SK-N-SH treated with all-trans-retinoic acid at 6 μM for 48 hours (cell line): ENCODE measurements around the gene SPATS2.

Experiments used
- ATAC-seq: fragments of 200-7000 bp; cut with Tn5 transposase; 3 replicates; pipeline ENCODE4 v1.9.1; 2020; ENCODE audit warnings: mild to moderate bottlenecking, moderate library complexity
- ARNTL ChIP-seq: fragments of 450-650 bp; formaldehyde crosslinking; IDR thresholded peaks from 2 replicates; pipeline ENCODE4 v1.5.0; 2020; ENCODE audit warnings: low read depth, mild to moderate bottlenecking, moderate library complexity, borderline replicate concordance
- BACH2 ChIP-seq: fragments of 250-450 bp; sonication (Bioruptor Pico); IDR thresholded peaks from 2 replicates; pipeline ENCODE4 v1.9.0; 2021; ENCODE audit warnings: mild to moderate bottlenecking, borderline replicate concordance
- CSDC2 ChIP-seq: fragments of 250-450 bp; sonication (Bioruptor Pico); IDR thresholded peaks from 2 replicates; pipeline ENCODE4 v1.5.0; 2020; ENCODE audit warnings: mild to moderate bottlenecking, moderate library complexity
- CSRNP3 ChIP-seq: fragments of 250-450 bp; sonication (Bioruptor Pico); IDR thresholded peaks from 2 replicates; pipeline ENCODE4 v1.5.1; 2021; ENCODE audit warnings: mild to moderate bottlenecking, moderate library complexity
- ESRRG ChIP-seq: fragments of 250-450 bp; sonication (Bioruptor Pico); IDR thresholded peaks from 2 replicates; pipeline ENCODE4 v1.6.1; 2021; ENCODE audit warnings: mild to moderate bottlenecking
- GLIS3 ChIP-seq: fragments of 250-450 bp; sonication (Bioruptor Pico); IDR thresholded peaks from 2 replicates; pipeline ENCODE4 v1.5.0; 2020; ENCODE audit warnings: mild to moderate bottlenecking, moderate library complexity
- ISL1 ChIP-seq: fragments of 250-450 bp; sonication (Bioruptor Pico); IDR thresholded peaks from 2 replicates; pipeline ENCODE4 v2.1.2; 2022; ENCODE audit warnings: mild to moderate bottlenecking, moderate library complexity
- OSR1 ChIP-seq: fragments of 250-450 bp; sonication (Bioruptor Pico); IDR thresholded peaks from 2 replicates; pipeline ENCODE4 v1.8.0; 2022; ENCODE audit warnings: moderate library complexity, mild to moderate bottlenecking, inconsistent platforms
- POU6F1 ChIP-seq: fragments of 250-450 bp; sonication (Bioruptor Pico); IDR thresholded peaks from 2 replicates; pipeline ENCODE4 v1.8.0; 2021; ENCODE audit warnings: low read depth, mild to moderate bottlenecking, moderate library complexity, borderline replicate concordance
- PPARA ChIP-seq: fragments of 250-450 bp; sonication (Bioruptor Pico); IDR thresholded peaks from 2 replicates; pipeline ENCODE4 v1.5.0; 2020; ENCODE audit warnings: mild to moderate bottlenecking, borderline replicate concordance
- RARB ChIP-seq: fragments of 250-450 bp; sonication (Bioruptor Pico); IDR thresholded peaks from 2 replicates; pipeline ENCODE4 v1.8.0; 2021; ENCODE audit warnings: mild to moderate bottlenecking, moderate library complexity
- SNAI2 ChIP-seq: fragments of 250-450 bp; sonication (Bioruptor Pico); IDR thresholded peaks from 2 replicates; pipeline ENCODE4 v1.5.0; 2020; ENCODE audit warnings: mild to moderate bottlenecking, moderate library complexity
- TCF4 ChIP-seq: fragments of 250-450 bp; sonication (Bioruptor Pico); IDR thresholded peaks from 2 replicates; pipeline ENCODE4 v1.8.0; 2021; ENCODE audit warnings: mild to moderate bottlenecking, moderate library complexity, borderline replicate concordance
- TOX ChIP-seq: fragments of 250-450 bp; sonication (Bioruptor Pico); IDR thresholded peaks from 2 replicates; pipeline ENCODE4 v1.8.0; 2021; ENCODE audit warnings: mild to moderate bottlenecking, moderate library complexity, borderline replicate concordance
- TSHZ2 ChIP-seq: fragments of 250-450 bp; sonication (Bioruptor Pico); IDR thresholded peaks from 2 replicates; pipeline ENCODE4 v1.5.0; 2020; ENCODE audit warnings: mild to moderate bottlenecking, moderate library complexity
- ZC3H10 ChIP-seq: fragments of 250-450 bp; sonication (Bioruptor Pico); IDR thresholded peaks from 2 replicates; pipeline ENCODE4 v1.5.1; 2021; ENCODE audit warnings: mild to moderate bottlenecking, moderate library complexity
- ZFP3 ChIP-seq: fragments of 250-450 bp; sonication (Bioruptor Pico); IDR thresholded peaks from 2 replicates; pipeline ENCODE4 v1.5.0; 2020; ENCODE audit warnings: mild to moderate bottlenecking, moderate library complexity
- ZFP30 ChIP-seq: fragments of 450-650 bp; formaldehyde crosslinking; IDR thresholded peaks from 2 replicates; pipeline ENCODE4 v1.5.0; 2022; ENCODE audit warnings: mild to moderate bottlenecking, moderate library complexity
- ZNF565 ChIP-seq: fragments of 450-650 bp; formaldehyde crosslinking; conservative IDR thresholded peaks from 2 replicates; pipeline ENCODE4 v1.5.0; 2020; ENCODE audit warnings: low read depth, mild to moderate bottlenecking, moderate library complexity
- ZNF70 ChIP-seq: fragments of 450-650 bp; formaldehyde crosslinking; IDR thresholded peaks from 2 replicates; pipeline ENCODE4 v1.5.0; 2020; ENCODE audit warnings: mild to moderate bottlenecking, moderate library complexity
- ZNF8 ChIP-seq: fragments of 450-650 bp; formaldehyde crosslinking; IDR thresholded peaks from 2 replicates; pipeline ENCODE4 v1.5.0; 2020; ENCODE audit warnings: mild to moderate bottlenecking, moderate library complexity
- TF ChIP-seq, protein P1 (sequence below): fragments of 250-450 bp; sonication (Bioruptor Pico); IDR thresholded peaks from 2 replicates; pipeline ENCODE4 v1.8.0; 2020; ENCODE audit warnings: mild to moderate bottlenecking, moderate library complexity, borderline replicate concordance

SPATS2 gene

GRCh38 chr12:49451468-49452259 lies 84.4 kb downstream of the SPATS2 start (continued):
- no peak for TF ChIP-seq CSRNP3 (CRISPR knock-in tag)
- no peak for TF ChIP-seq ZFP3 (CRISPR knock-in tag)
- TF ChIP-seq TSHZ2 (CRISPR knock-in tag) = no peak
- TF ChIP-seq, all 23 proteins: peak for 0

- TF ChIP-seq GLIS3 (CRISPR knock-in tag) (no peak), ARNTL (CRISPR knock-in tag) (no peak)
- no peak; the same call in 2 of the 3 replicates for ATAC-seq
These were observed 88.2 kb downstream of the SPATS2 start for GRCh38 chr12:49455501-49455900.

- ATAC-seq = no peak
- TF ChIP-seq ARNTL (CRISPR knock-in tag) (no peak), ISL1 (CRISPR knock-in tag) (no peak), ZFP30 (no peak), CSDC2 (CRISPR knock-in tag) (no peak), SNAI2 (no peak), PPARA (CRISPR knock-in tag) (no peak), ZC3H10 (CRISPR knock-in tag) (no peak), ESRRG (CRISPR knock-in tag) (no peak), TCF4 (CRISPR knock-in tag) (no peak), TOX (CRISPR knock-in tag) (no peak), BACH2 (CRISPR knock-in tag) (no peak)
These were observed 88.9 kb downstream of the SPATS2 start for GRCh38 chr12:49456131-49456679.

GRCh38 chr12:49458816-49459215 lies 91.6 kb downstream of the SPATS2 start:
- no peak for ATAC-seq
- TF ChIP-seq ESRRG (CRISPR knock-in tag) = no peak
- TF ChIP-seq BACH2 (CRISPR knock-in tag) = no peak
- no peak for TF ChIP-seq ARNTL (CRISPR knock-in tag)
- TF ChIP-seq, protein P1, sequence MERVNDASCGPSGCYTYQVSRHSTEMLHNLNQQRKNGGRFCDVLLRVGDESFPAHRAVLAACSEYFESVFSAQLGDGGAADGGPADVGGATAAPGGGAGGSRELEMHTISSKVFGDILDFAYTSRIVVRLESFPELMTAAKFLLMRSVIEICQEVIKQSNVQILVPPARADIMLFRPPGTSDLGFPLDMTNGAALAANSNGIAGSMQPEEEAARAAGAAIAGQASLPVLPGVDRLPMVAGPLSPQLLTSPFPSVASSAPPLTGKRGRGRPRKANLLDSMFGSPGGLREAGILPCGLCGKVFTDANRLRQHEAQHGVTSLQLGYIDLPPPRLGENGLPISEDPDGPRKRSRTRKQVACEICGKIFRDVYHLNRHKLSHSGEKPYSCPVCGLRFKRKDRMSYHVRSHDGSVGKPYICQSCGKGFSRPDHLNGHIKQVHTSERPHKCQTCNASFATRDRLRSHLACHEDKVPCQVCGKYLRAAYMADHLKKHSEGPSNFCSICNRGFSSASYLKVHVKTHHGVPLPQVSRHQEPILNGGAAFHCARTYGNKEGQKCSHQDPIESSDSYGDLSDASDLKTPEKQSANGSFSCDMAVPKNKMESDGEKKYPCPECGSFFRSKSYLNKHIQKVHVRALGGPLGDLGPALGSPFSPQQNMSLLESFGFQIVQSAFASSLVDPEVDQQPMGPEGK (CRISPR knock-in tag) = no peak
- no peak for TF ChIP-seq OSR1 (CRISPR knock-in tag)
- no peak for TF ChIP-seq ISL1 (CRISPR knock-in tag)
- no peak for TF ChIP-seq ZNF8 (CRISPR knock-in tag)
- no peak for TF ChIP-seq POU6F1 (CRISPR knock-in tag)
- no peak for TF ChIP-seq ZNF70 (CRISPR knock-in tag)
- TF ChIP-seq CSRNP3 (CRISPR knock-in tag) = no peak
- no peak for TF ChIP-seq RARB (CRISPR knock-in tag)
- no peak for TF ChIP-seq SNAI2
- TF ChIP-seq ZNF565 (CRISPR knock-in tag) = no peak
- TF ChIP-seq TSHZ2 (CRISPR knock-in tag) = no peak
- no peak for TF ChIP-seq PPARA (CRISPR knock-in tag)
